ENCODE measurements around the gene DMRT1. TPM values are rescaled to one million over a fixed set of nuclear protein-coding genes. Genes with fewer than 3 reads are reported as not detected.
A peak's percentile ranks its signal among the peaks of the same experiment; 100 is the strongest.

Gene DMRT1
- total RNA-seq, 1 donor: not detected

DNA sequence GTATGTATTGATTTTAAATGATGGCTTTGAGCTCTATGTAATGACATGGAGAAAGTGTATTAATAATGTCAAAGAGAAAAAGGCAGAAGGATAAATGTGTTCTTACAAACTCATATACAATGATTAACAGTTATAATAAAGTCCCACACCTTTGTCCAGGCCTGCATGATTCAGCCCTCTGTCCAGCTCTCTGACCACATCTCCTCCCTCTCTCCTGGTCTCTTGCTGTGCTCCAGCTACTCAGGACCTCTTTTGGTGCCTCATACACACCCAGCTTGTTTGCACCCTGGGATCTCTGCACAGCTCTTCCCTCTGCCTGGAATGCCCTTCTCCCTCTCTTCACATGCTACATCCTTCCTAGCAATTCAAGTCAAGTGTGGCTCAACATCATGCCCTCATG, 37.5 kb upstream of the DMRT1 start:
- H3K4me3 ChIP-seq (ENCODE audit: low read depth, low read length): no peak overlapping the region
- TF ChIP-seq, protein P1, sequence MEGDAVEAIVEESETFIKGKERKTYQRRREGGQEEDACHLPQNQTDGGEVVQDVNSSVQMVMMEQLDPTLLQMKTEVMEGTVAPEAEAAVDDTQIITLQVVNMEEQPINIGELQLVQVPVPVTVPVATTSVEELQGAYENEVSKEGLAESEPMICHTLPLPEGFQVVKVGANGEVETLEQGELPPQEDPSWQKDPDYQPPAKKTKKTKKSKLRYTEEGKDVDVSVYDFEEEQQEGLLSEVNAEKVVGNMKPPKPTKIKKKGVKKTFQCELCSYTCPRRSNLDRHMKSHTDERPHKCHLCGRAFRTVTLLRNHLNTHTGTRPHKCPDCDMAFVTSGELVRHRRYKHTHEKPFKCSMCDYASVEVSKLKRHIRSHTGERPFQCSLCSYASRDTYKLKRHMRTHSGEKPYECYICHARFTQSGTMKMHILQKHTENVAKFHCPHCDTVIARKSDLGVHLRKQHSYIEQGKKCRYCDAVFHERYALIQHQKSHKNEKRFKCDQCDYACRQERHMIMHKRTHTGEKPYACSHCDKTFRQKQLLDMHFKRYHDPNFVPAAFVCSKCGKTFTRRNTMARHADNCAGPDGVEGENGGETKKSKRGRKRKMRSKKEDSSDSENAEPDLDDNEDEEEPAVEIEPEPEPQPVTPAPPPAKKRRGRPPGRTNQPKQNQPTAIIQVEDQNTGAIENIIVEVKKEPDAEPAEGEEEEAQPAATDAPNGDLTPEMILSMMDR (IDR thresholded peaks at IDR 0.05; ENCODE audit: insufficient read depth, low read depth, low read length): no peak
- no peak for DNase-seq (ENCODE audit: low read depth)

DNA sequence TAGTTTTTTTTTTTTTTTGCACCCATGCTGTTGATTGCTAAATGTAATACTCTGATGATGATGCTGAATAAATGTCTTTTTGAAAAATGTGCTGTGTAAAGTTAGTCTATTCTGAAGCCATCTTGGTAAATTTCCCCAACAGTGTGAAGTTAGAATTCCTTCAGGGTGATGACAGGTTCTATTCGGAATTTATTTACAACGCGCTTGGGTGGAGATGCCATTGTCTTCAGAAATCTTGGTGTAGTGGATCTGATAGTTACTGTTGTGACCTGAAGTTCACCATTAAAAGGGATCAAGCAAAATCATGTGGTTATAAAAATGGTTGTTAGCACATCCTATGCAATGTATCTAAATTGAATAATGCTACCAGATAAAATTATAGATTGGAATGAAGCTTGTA, 36.3 kb upstream of the DMRT1 start:
- no peak overlapping the region for H3K4me3 ChIP-seq (ENCODE audit: low read depth, low read length)
- no peak for DNase-seq (ENCODE audit: low read depth)
- TF ChIP-seq, protein P1 (IDR thresholded peaks at IDR 0.05; ENCODE audit: insufficient read depth, low read depth, low read length): no peak

DNA sequence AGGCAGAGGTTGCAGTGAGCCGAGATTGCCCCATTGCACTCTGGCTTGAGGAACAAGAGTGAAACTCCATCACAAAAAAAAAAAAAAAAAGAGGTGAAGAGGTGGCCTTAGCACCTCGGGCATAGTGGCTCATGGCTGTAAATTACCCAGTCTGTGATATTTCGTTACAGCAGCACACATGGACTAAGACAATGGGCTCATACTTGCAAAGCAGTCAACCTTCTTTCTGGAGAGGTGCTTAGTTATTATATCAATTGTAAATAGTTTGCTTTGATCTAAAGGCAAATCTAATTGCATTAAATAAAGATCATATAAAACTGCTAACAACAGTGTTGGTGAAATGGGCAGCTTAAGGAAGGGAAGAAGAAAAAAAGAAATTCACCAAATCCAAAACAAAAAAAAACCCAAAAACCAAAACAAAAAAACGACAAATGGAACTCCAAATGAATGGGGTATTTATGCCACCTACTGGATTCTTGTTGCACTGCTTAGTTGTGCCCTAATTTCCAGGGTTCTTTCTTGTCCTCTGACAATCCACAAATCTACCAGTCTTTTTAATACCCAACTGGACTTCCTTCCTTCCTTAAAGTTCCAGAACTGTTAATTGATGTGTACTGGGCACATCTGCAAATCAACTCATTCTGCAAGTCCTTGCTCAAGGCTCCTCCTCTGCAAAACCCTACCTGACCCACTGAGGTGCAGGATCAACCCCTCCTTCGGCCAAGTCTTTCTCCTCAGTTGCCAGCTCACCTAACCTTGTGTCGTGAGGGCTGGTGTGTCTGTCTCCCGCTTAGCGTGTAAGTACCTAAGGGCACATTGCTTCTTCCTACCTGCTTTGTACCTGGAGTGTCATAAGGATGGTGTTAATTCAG, 35.0 kb upstream of the DMRT1 start:
- peak; percentile 36 for DNase-seq (ENCODE audit: low read depth)
- TF ChIP-seq, protein P1 (IDR thresholded peaks at IDR 0.05; ENCODE audit: insufficient read depth, low read depth, low read length): peak; percentile 75
- no peak overlapping the region for H3K4me3 ChIP-seq (ENCODE audit: low read depth, low read length)

GRCh38 chr9:811106-811531, 30.4 kb upstream of the DMRT1 start:
- TF ChIP-seq, protein P1 (IDR thresholded peaks at IDR 0.05; ENCODE audit: insufficient read depth, low read depth, low read length): no peak
- no peak overlapping the region for H3K4me3 ChIP-seq (ENCODE audit: low read depth, low read length)
- DNase-seq (ENCODE audit: low read depth): no peak

- no peak overlapping the region for H3K4me3 ChIP-seq (ENCODE audit: low read depth, low read length)
- DNase-seq (ENCODE audit: low read depth): peak; percentile 46
- TF ChIP-seq, protein P1 (IDR thresholded peaks at IDR 0.05; ENCODE audit: insufficient read depth, low read depth, low read length): no peak
These were observed 22.5 kb upstream of the DMRT1 start for GRCh38 chr9:818958-819357.

GRCh38 chr9:826500-827280, 14.8 kb upstream of the DMRT1 start:
- TF ChIP-seq, protein P1 (IDR thresholded peaks at IDR 0.05; ENCODE audit: insufficient read depth, low read depth, low read length): no peak
- no peak for DNase-seq (ENCODE audit: low read depth)
- no peak overlapping the region for H3K4me3 ChIP-seq (ENCODE audit: low read depth, low read length)

All from fibroblast of villous mesenchyme (primary cell).